ENCODE data around the gene DOK1. TPM values are rescaled to one million over a fixed set of nuclear protein-coding genes. Genes with fewer than 3 reads are reported as not detected.

Gene DOK1
- total RNA-seq, 1 donor from 2014 or later = 11.9 TPM

DNA sequence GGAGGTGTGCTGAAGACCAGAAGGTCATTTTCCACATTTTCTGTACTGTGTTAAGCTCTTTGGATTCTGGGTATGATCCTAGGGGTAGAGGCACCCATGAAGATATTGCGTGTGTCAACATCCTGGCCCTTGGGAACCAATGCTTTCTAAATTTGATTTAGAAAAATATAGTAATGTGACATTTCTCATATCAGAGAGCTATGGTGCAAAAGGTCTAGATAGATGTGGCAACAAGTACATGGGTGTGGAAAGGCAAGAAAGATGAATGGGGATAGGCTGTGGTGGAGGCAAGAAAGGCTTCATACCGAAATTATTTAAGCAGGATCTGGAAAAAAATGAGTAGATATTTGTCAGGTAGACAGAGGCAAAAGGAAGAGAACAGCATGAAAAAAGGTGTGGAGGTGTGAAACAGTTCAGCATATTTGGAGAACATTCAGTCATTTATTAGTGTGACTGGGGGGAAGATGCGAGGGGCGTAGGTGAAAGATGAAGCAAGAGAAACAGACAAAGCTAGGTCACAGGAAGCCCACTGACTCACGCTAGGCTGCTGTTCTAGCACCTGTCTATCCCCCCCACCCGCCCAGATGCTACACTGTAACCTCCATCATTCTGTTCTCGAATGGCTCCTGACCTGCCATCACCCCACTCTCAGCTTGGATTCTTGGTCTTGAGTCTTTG is 11.7 kb downstream of the DOK1 start:
- Mint-ChIP-seq H3K9me3 (no peaks in the 10 kb centered on the region), H3K27ac (no peak overlapping the region), H3K4me3 (no peak overlapping the region), H3K27me3 (ENCODE audit: low read depth) (peaks cover 24% of the 10 kb centered on the region), H3K36me3 (peaks cover 3% of the 10 kb centered on the region), H3K4me1 (peaks cover 3% of the 10 kb centered on the region)
- DNase-seq (ENCODE audit: low spot score in 2 of 2, unreplicated experiment in 2 of 2) = no peak
- TF ChIP-seq, protein P1, sequence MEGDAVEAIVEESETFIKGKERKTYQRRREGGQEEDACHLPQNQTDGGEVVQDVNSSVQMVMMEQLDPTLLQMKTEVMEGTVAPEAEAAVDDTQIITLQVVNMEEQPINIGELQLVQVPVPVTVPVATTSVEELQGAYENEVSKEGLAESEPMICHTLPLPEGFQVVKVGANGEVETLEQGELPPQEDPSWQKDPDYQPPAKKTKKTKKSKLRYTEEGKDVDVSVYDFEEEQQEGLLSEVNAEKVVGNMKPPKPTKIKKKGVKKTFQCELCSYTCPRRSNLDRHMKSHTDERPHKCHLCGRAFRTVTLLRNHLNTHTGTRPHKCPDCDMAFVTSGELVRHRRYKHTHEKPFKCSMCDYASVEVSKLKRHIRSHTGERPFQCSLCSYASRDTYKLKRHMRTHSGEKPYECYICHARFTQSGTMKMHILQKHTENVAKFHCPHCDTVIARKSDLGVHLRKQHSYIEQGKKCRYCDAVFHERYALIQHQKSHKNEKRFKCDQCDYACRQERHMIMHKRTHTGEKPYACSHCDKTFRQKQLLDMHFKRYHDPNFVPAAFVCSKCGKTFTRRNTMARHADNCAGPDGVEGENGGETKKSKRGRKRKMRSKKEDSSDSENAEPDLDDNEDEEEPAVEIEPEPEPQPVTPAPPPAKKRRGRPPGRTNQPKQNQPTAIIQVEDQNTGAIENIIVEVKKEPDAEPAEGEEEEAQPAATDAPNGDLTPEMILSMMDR (IDR thresholded peaks at IDR 0.05; ENCODE audit: unreplicated experiment) = no peak

DNA sequence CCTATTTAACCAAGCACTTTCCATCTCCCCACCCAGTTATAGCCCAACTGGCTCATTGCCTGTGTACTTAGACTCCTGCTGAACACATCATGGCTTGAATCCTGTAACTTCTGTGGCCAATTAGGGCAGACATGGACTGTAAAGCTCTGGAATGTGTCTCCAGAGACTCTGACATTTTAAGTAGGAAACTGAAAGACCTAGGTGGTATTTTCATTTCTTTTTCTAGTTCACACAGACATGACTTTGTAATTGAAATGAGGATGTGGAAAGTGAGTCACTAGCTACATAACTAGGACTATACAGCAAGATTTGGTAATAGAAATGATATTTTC is 12.2 kb downstream of the DOK1 start:
- H3K4me3 Mint-ChIP-seq = no peak overlapping the region
- no peak for DNase-seq (ENCODE audit: low spot score in 2 of 2, unreplicated experiment in 2 of 2)
- H3K27me3 Mint-ChIP-seq (ENCODE audit: low read depth) = peaks cover 19% of the 10 kb centered on the region
- no peaks in the 10 kb centered on the region for H3K9me3 Mint-ChIP-seq
- H3K36me3 Mint-ChIP-seq = peaks cover 3% of the 10 kb centered on the region
- TF ChIP-seq, protein P1 (IDR thresholded peaks at IDR 0.05; ENCODE audit: unreplicated experiment) = no peak
- peaks cover 3% of the 10 kb centered on the region for H3K4me1 Mint-ChIP-seq
- H3K27ac Mint-ChIP-seq = no peak overlapping the region

- Mint-ChIP-seq H3K27me3 (ENCODE audit: low read depth) (peaks cover 11% of the 10 kb centered on the region), H3K27ac (no peak overlapping the region), H3K36me3 (peaks cover 3% of the 10 kb centered on the region), H3K4me3 (no peak overlapping the region), H3K9me3 (no peaks in the 10 kb centered on the region), H3K4me1 (peaks cover 3% of the 10 kb centered on the region)
- TF ChIP-seq, protein P1 (IDR thresholded peaks at IDR 0.05; ENCODE audit: unreplicated experiment) = no peak
- no peak for DNase-seq (ENCODE audit: low spot score in 2 of 2, unreplicated experiment in 2 of 2)
Observed at GRCh38 chr2:74567881-74568280, 13.4 kb downstream of the DOK1 start.

- no peak for DNase-seq (ENCODE audit: low spot score in 2 of 2, unreplicated experiment in 2 of 2)
- H3K27ac Mint-ChIP-seq = no peak overlapping the region
- no peaks in the 10 kb centered on the region for H3K9me3 Mint-ChIP-seq
- no peak overlapping the region for H3K4me3 Mint-ChIP-seq
- H3K36me3 Mint-ChIP-seq = peaks cover 3% of the 10 kb centered on the region
- peaks cover 3% of the 10 kb centered on the region for H3K4me1 Mint-ChIP-seq
- peaks cover 7% of the 10 kb centered on the region for H3K27me3 Mint-ChIP-seq (ENCODE audit: low read depth)
- TF ChIP-seq, protein P1 (IDR thresholded peaks at IDR 0.05; ENCODE audit: unreplicated experiment) = no peak
Observed at GRCh38 chr2:74569686-74570085, 15.2 kb downstream of the DOK1 start.

GRCh38 chr2:74571058-74571457 is 16.5 kb downstream of the DOK1 start:
- H3K4me1 Mint-ChIP-seq = peaks cover 3% of the 10 kb centered on the region
- TF ChIP-seq, protein P1 (IDR thresholded peaks at IDR 0.05; ENCODE audit: unreplicated experiment) = no peak
- H3K27me3 Mint-ChIP-seq (ENCODE audit: low read depth) = peaks cover 5% of the 10 kb centered on the region
- no peak for DNase-seq (ENCODE audit: low spot score in 2 of 2, unreplicated experiment in 2 of 2)
- no peaks in the 10 kb centered on the region for H3K9me3 Mint-ChIP-seq
- H3K4me3 Mint-ChIP-seq = no peak overlapping the region
- no peak overlapping the region for H3K27ac Mint-ChIP-seq
- peaks cover 3% of the 10 kb centered on the region for H3K36me3 Mint-ChIP-seq
